GM12872 (cell line): Measurements from ENCODE around the gene UGP2.

Experiments
- CTCF ChIP-seq: IDR thresholded peaks from 3 replicates; pipeline ENCODE4 v1.5.1; 2011; ENCODE audit warnings: low read depth, mild to moderate bottlenecking, low read length, moderate library complexity; ENCODE audit not compliant: insufficient read depth

Gene UGP2

GRCh38 chr2:63822478-63822877 is 19.2 kb upstream of the UGP2 start:
- no peak for TF ChIP-seq CTCF

- no peak for TF ChIP-seq CTCF
Measured at GRCh38 chr2:63827749-63828148, 13.9 kb upstream of the UGP2 start.

- TF ChIP-seq CTCF, result no peak
Measured at GRCh38 chr2:63831176-63831575, 10.5 kb upstream of the UGP2 start.

GRCh38 chr2:63834401-63834800 is 7.3 kb upstream of the UGP2 start:
- TF ChIP-seq CTCF, result no peak

- TF ChIP-seq CTCF, result no peak
Measured at GRCh38 chr2:63837036-63837594, 4.6 kb upstream of the UGP2 start.

- no peak for TF ChIP-seq CTCF
Measured at GRCh38 chr2:63840081-63840784, 1.5 kb upstream of the UGP2 start.

- no peak for TF ChIP-seq CTCF
Measured at GRCh38 chr2:63840785-63841253, 877 bp upstream of the UGP2 start.
